DOHH2 (cell line): Measurements from ENCODE around the gene ATP8A2.

Experiments used
- CTCF ChIP-seq: fragments of 200-600 bp; sonication (generic); IDR thresholded peaks from one replicate; pipeline ENCODE4 v1.5.1; 2014; ENCODE audit warnings: antibody characterized with exemption, mild to moderate bottlenecking, low read depth, low read length; ENCODE audit not compliant: poor library complexity, severe bottlenecking
- EZH2phosphoT487 ChIP-seq: fragments of 200-600 bp; sonication (generic); IDR thresholded peaks from 2 replicates; pipeline ENCODE4 v1.6.1; 2017; ENCODE audit warnings: borderline replicate concordance, mild to moderate bottlenecking, antibody characterized with exemption, low read length, moderate library complexity, mixed read lengths

GRCh38 chr13:25616674-25617073, 244.9 kb downstream of the ATP8A2 start:
- TF ChIP-seq CTCF (no peak), EZH2phosphoT487 (no peak)
